ENCODE measurements around the gene RING1. TPM values are rescaled to one million over a fixed set of nuclear protein-coding genes. Genes with fewer than 3 reads are reported as not detected.

RING1 gene
- total RNA-seq, 2 donors from 2014 or later, result 31.0 to 31.8 TPM

- Mint-ChIP-seq H3K4me1 (peaks cover 18% of the 10 kb centered on the region), H3K36me3 (ENCODE audit: low read depth) (peaks cover 49% of the 10 kb centered on the region), H3K9me3 (no peaks in the 10 kb centered on the region), H3K27me3 (ENCODE audit: insufficient read depth) (no peaks in the 10 kb centered on the region), H3K4me3 (peak overlapping the region; percentile 96), H3K27ac (no peak overlapping the region)
- Histone ChIP-seq H3K36me3 (ENCODE audit: control insufficient read depth, insufficient read depth, low read length) (peaks cover 46% of the 10 kb centered on the region), H3K9ac (ENCODE audit: extremely low read depth, low read length, poor library complexity, severe bottlenecking) (no peak overlapping the region), H3K4me3 (ENCODE audit: low read length) (no peak overlapping the region), H3K27ac (ENCODE audit: low read depth, low read length) (no peak overlapping the region), H3K4me1 (ENCODE audit: control insufficient read depth, insufficient read depth, low read length) (peaks cover 5% of the 10 kb centered on the region), H3K9me3 (ENCODE audit: control insufficient read depth, low read length) (no peaks in the 10 kb centered on the region), H3K27me3 (ENCODE audit: control insufficient read depth, insufficient read depth, low read length, poor library complexity, severe bottlenecking) (no peaks in the 10 kb centered on the region)
- WGBS, 2 experiments (ENCODE audit: insufficient coverage in 1 of 2, insufficient read length in 1 of 2), result 85 to 95% methylated on average over 2 to 6 of the region's 6 CpGs
- no peak for DNase-seq
- TF ChIP-seq, protein P1, sequence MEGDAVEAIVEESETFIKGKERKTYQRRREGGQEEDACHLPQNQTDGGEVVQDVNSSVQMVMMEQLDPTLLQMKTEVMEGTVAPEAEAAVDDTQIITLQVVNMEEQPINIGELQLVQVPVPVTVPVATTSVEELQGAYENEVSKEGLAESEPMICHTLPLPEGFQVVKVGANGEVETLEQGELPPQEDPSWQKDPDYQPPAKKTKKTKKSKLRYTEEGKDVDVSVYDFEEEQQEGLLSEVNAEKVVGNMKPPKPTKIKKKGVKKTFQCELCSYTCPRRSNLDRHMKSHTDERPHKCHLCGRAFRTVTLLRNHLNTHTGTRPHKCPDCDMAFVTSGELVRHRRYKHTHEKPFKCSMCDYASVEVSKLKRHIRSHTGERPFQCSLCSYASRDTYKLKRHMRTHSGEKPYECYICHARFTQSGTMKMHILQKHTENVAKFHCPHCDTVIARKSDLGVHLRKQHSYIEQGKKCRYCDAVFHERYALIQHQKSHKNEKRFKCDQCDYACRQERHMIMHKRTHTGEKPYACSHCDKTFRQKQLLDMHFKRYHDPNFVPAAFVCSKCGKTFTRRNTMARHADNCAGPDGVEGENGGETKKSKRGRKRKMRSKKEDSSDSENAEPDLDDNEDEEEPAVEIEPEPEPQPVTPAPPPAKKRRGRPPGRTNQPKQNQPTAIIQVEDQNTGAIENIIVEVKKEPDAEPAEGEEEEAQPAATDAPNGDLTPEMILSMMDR (conservative IDR thresholded peaks at IDR 0.05), result no peak
Observed at GRCh38 chr6:33198159-33198852, 10.0 kb upstream of the RING1 start.

DNA sequence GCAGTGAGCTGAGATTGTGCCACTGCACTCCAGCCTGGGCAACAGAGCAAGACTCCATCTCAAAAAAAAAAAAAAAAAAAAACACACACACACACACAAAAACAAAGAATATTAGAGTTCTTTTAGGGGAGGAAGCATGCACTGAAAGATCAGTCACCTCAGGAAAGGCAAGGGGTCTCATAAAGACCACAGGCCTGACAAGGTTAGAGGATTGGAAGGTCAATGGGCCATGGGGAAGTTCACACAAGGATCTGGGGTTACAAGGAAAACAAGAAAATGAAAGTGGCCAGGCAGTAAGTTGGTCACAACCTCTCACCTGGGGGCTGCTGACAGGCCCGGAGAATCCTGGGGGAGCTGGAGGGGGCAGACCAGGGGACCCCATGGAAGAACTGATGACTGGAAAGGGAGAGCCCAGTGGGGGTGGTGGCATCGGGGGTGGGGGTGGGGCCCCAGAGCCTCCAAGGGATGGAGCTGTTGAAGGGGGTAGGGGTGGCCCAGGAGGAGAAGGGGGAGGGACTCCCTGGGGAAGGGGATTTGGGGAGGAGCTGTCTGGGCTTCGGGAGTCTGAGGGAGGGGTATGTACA, 9.4 kb upstream of the RING1 start:
- Mint-ChIP-seq H3K36me3 (ENCODE audit: low read depth) (peaks cover 52% of the 10 kb centered on the region), H3K27me3 (ENCODE audit: insufficient read depth) (no peaks in the 10 kb centered on the region), H3K4me1 (peaks cover 20% of the 10 kb centered on the region), H3K4me3 (peak overlapping the region; percentile 96), H3K9me3 (no peaks in the 10 kb centered on the region), H3K27ac (peak overlapping the region; percentile 86)
- TF ChIP-seq, protein P1 (conservative IDR thresholded peaks at IDR 0.05), result no peak
- DNase-seq, result no peak
- Histone ChIP-seq H3K4me1 (ENCODE audit: control insufficient read depth, insufficient read depth, low read length) (peaks cover 5% of the 10 kb centered on the region), H3K9ac (ENCODE audit: extremely low read depth, low read length, poor library complexity, severe bottlenecking) (no peak overlapping the region), H3K27me3 (ENCODE audit: control insufficient read depth, insufficient read depth, low read length, poor library complexity, severe bottlenecking) (no peaks in the 10 kb centered on the region), H3K36me3 (ENCODE audit: control insufficient read depth, insufficient read depth, low read length) (peaks cover 51% of the 10 kb centered on the region), H3K4me3 (ENCODE audit: low read length) (peak overlapping the region; percentile 99), H3K9me3 (ENCODE audit: control insufficient read depth, low read length) (no peaks in the 10 kb centered on the region), H3K27ac (ENCODE audit: low read depth, low read length) (no peak overlapping the region)
- 61% methylated on average over 3 of the region's 3 CpGs; no CpG with 5 or more reads in 1 of the 2 experiments for WGBS, 2 experiments (ENCODE audit: insufficient coverage in 1 of 2, insufficient read length in 1 of 2)

GRCh38 chr6:33199687-33200218, 8.5 kb upstream of the RING1 start:
- no peak for DNase-seq

More at GRCh38 chr6:33199687-33200218, 8.5 kb upstream of the RING1 start:
- H3K9ac ChIP-seq (ENCODE audit: extremely low read depth, low read length, poor library complexity, severe bottlenecking), result peak overlapping the region; percentile 99
- peak overlapping the region; percentile 86 for H3K27ac Mint-ChIP-seq
- peaks cover 46% of the 10 kb centered on the region for H3K36me3 Mint-ChIP-seq (ENCODE audit: low read depth)
- peak overlapping the region; percentile 96 for H3K4me3 Mint-ChIP-seq
- TF ChIP-seq, protein P1 (conservative IDR thresholded peaks at IDR 0.05), result no peak
- no peaks in the 10 kb centered on the region for H3K27me3 Mint-ChIP-seq (ENCODE audit: insufficient read depth)
- no peaks in the 10 kb centered on the region for H3K9me3 ChIP-seq (ENCODE audit: control insufficient read depth, low read length)
- H3K4me1 Mint-ChIP-seq, result peaks cover 23% of the 10 kb centered on the region
- no peaks in the 10 kb centered on the region for H3K27me3 ChIP-seq (ENCODE audit: control insufficient read depth, insufficient read depth, low read length, poor library complexity, severe bottlenecking)
- peaks cover 5% of the 10 kb centered on the region for H3K4me1 ChIP-seq (ENCODE audit: control insufficient read depth, insufficient read depth, low read length)
- peaks cover 44% of the 10 kb centered on the region for H3K36me3 ChIP-seq (ENCODE audit: control insufficient read depth, insufficient read depth, low read length)
- peak overlapping the region; percentile 29 for H3K27ac ChIP-seq (ENCODE audit: low read depth, low read length)
- no peaks in the 10 kb centered on the region for H3K9me3 Mint-ChIP-seq
- peak overlapping the region; percentile 99 for H3K4me3 ChIP-seq (ENCODE audit: low read length)
- 1 to 8% methylated on average over 5 to 25 of the region's 26 CpGs for WGBS, 2 experiments (ENCODE audit: insufficient coverage in 1 of 2, insufficient read length in 1 of 2)
